Ishikawa (cell line): Measurements from ENCODE around the gene PRDM7.

Experiments
- CEBPB ChIP-seq: IDR thresholded peaks from 2 replicates; pipeline ENCODE4 v1.6.1; 2012
- CREB1 ChIP-seq: IDR thresholded peaks from 2 replicates; pipeline ENCODE4 v1.6.1; 2012; ENCODE audit warnings: low read depth
- EGR1 ChIP-seq: IDR thresholded peaks from 2 replicates; pipeline ENCODE4 v1.6.1; 2012
- EP300 ChIP-seq: IDR thresholded peaks from 2 replicates; pipeline ENCODE4 v1.6.1; 2012; ENCODE audit warnings: borderline replicate concordance
- MAX ChIP-seq: IDR thresholded peaks from 2 replicates; pipeline ENCODE4 v1.6.1; 2012
- NFIC ChIP-seq: IDR thresholded peaks from 2 replicates; pipeline ENCODE4 v1.6.1; 2012
- RAD21 ChIP-seq: IDR thresholded peaks from 2 replicates; pipeline ENCODE4 v1.6.1; 2012; ENCODE audit warnings: low read depth
- TAF1 ChIP-seq: IDR thresholded peaks from 2 replicates; pipeline ENCODE4 v1.6.1; 2012; ENCODE audit warnings: low read depth, mild to moderate bottlenecking
- TCF12 ChIP-seq: IDR thresholded peaks from 2 replicates; pipeline ENCODE4 v1.6.1; 2012; ENCODE audit warnings: low read depth
- YY1 ChIP-seq: IDR thresholded peaks from 2 replicates; pipeline ENCODE4 v1.6.1; 2012; ENCODE audit warnings: low read depth
- TF ChIP-seq, protein P1 (sequence below): IDR thresholded peaks from 2 replicates; pipeline ENCODE4 v1.6.1; 2012; ENCODE audit warnings: low read depth, mild to moderate bottlenecking

DNA sequence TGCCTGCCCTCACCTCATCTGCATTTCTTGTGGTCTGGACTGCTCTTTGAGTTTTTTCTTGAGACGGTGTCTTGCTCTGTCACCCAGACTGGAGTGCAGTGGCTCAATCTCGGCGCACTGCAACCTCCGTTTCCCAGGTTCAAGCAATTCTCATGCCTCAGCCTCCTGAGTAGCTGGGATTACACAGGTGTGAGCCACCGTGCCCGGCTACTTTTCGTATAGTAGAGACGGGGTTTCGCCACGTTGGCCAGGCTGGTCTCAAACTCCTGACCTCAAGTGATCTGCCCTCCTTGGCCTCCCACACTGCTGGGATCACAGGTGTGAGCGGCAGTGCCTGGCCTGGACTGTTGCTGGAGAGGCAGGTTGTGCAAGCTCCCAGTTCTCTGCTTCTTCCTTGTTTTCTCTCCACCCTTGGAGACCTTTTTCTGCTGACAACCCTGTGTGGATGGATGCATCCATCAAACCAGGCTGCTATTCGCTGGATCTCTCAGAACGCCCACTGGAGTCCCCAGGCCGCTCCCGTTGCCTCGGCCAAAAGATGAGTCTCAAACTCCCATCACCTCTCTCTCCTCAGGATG is 35.1 kb downstream of the PRDM7 start:
- TF ChIP-seq CEBPB (no peak), MAX (no peak), TAF1 (no peak), TCF12 (no peak), NFIC (no peak), EP300 (no peak), RAD21 (no peak), CREB1 (no peak), YY1 (no peak), EGR1 (no peak)
- TF ChIP-seq, protein P1, sequence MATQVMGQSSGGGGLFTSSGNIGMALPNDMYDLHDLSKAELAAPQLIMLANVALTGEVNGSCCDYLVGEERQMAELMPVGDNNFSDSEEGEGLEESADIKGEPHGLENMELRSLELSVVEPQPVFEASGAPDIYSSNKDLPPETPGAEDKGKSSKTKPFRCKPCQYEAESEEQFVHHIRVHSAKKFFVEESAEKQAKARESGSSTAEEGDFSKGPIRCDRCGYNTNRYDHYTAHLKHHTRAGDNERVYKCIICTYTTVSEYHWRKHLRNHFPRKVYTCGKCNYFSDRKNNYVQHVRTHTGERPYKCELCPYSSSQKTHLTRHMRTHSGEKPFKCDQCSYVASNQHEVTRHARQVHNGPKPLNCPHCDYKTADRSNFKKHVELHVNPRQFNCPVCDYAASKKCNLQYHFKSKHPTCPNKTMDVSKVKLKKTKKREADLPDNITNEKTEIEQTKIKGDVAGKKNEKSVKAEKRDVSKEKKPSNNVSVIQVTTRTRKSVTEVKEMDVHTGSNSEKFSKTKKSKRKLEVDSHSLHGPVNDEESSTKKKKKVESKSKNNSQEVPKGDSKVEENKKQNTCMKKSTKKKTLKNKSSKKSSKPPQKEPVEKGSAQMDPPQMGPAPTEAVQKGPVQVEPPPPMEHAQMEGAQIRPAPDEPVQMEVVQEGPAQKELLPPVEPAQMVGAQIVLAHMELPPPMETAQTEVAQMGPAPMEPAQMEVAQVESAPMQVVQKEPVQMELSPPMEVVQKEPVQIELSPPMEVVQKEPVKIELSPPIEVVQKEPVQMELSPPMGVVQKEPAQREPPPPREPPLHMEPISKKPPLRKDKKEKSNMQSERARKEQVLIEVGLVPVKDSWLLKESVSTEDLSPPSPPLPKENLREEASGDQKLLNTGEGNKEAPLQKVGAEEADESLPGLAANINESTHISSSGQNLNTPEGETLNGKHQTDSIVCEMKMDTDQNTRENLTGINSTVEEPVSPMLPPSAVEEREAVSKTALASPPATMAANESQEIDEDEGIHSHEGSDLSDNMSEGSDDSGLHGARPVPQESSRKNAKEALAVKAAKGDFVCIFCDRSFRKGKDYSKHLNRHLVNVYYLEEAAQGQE = no peak
